RWPE2 (cell line): Measurements from ENCODE around the gene SLC22A15.

Experiments
- ATAC-seq: fragments of 200-7000 bp; cut with Tn5 transposase; 3 replicates; pipeline ENCODE4 v1.9.1; 2021; ENCODE audit warnings: low read depth
- DNase-seq: peaks from one replicate; pipeline ENCODE4 v3.0.0-alpha.2; 2020; ENCODE audit warnings: low spot score
- H3K27ac ChIP-seq: fragments of 450-650 bp; 2 replicates; pipeline ENCODE4 v1.5.1; 2017; ENCODE audit warnings: mild to moderate bottlenecking; ENCODE audit not compliant: poor library complexity, severe bottlenecking
- H3K27me3 ChIP-seq: fragments of 250-450 bp; sonication (Bioruptor Pico); 2 replicates; pipeline ENCODE4 v1.5.1; 2021; ENCODE audit warnings: mild to moderate bottlenecking, moderate library complexity; ENCODE audit not compliant: insufficient read depth, poor library complexity, severe bottlenecking
- H3K36me3 ChIP-seq: fragments of 250-450 bp; sonication (Bioruptor Pico); 2 replicates; pipeline ENCODE4 v1.5.1; 2020; ENCODE audit warnings: low read depth, mild to moderate bottlenecking, moderate library complexity
- H3K4me1 ChIP-seq: fragments of 250-450 bp; sonication (Bioruptor Pico); 2 replicates; pipeline ENCODE4 v1.5.1; 2021; ENCODE audit warnings: mild to moderate bottlenecking, moderate library complexity; ENCODE audit not compliant: insufficient read depth, poor library complexity, severe bottlenecking
- H3K4me3 ChIP-seq: fragments of 250-450 bp; sonication (Bioruptor Pico); 2 replicates; pipeline ENCODE4 v1.5.1; 2021; ENCODE audit warnings: mild to moderate bottlenecking, moderate library complexity; ENCODE audit not compliant: severe bottlenecking
- H3K9me3 ChIP-seq: fragments of 250-450 bp; sonication (Bioruptor Pico); 2 replicates; pipeline ENCODE4 v1.5.1; 2021; ENCODE audit warnings: mild to moderate bottlenecking, moderate library complexity; ENCODE audit not compliant: severe bottlenecking
- CTCF ChIP-seq: fragments of 450-650 bp; IDR thresholded peaks from one replicate; pipeline ENCODE4 v1.5.1; 2017; ENCODE audit warnings: mild to moderate bottlenecking, moderate library complexity; ENCODE audit not compliant: poor library complexity, severe bottlenecking

SLC22A15 gene

GRCh38 chr1:115976062-115976920, at the start of gene SLC22A15:
Gene SLC22A15, plus strand, starts transcription at chr1:115976513. Its CDS starts 115 bp downstream, at chr1:115976628.
- Histone ChIP-seq H3K36me3 (peaks cover 12% of the 10 kb centered on the region; the same call in 1 of the 2 replicates), H3K27ac (peak within 1 kb of the TSS; percentile 95), H3K4me3 (peak within 1 kb of the TSS; percentile 65), H3K27me3 (no peaks in the 10 kb centered on the region), H3K9me3 (no peaks in the 10 kb centered on the region), H3K4me1 (peaks cover 32% of the 10 kb centered on the region)
- ATAC-seq: peak; percentile 48
- DNase-seq: peak; percentile 64
- no peak for TF ChIP-seq CTCF

GRCh38 chr1:115927971-115928370, 48.3 kb upstream of the SLC22A15 start:
- no peaks in the 10 kb centered on the region for H3K9me3 ChIP-seq
- no peak overlapping the region for H3K4me3 ChIP-seq
- no peaks in the 10 kb centered on the region for H3K36me3 ChIP-seq
- no peaks in the 10 kb centered on the region for H3K27me3 ChIP-seq
- no peak for DNase-seq
- H3K27ac ChIP-seq: no peak overlapping the region
- H3K4me1 ChIP-seq: peaks cover 21% of the 10 kb centered on the region
- no peak for ATAC-seq
- TF ChIP-seq CTCF: no peak

- no peak for TF ChIP-seq CTCF
- Histone ChIP-seq H3K27me3 (no peaks in the 10 kb centered on the region), H3K4me3 (no peak overlapping the region), H3K36me3 (no peaks in the 10 kb centered on the region), H3K27ac (no peak overlapping the region), H3K9me3 (no peaks in the 10 kb centered on the region), H3K4me1 (peaks cover 10% of the 10 kb centered on the region)
- DNase-seq (no peak), ATAC-seq (peak; percentile 59)
Observed at GRCh38 chr1:115929881-115930280, 46.4 kb upstream of the SLC22A15 start.

GRCh38 chr1:115933625-115934024, 42.7 kb upstream of the SLC22A15 start:
- H3K27me3 ChIP-seq: no peaks in the 10 kb centered on the region
- peaks cover 8% of the 10 kb centered on the region for H3K4me1 ChIP-seq
- DNase-seq: no peak
- TF ChIP-seq CTCF: no peak
- ATAC-seq: no peak
- H3K4me3 ChIP-seq: no peak overlapping the region
- no peaks in the 10 kb centered on the region for H3K36me3 ChIP-seq
- no peak overlapping the region for H3K27ac ChIP-seq
- no peaks in the 10 kb centered on the region for H3K9me3 ChIP-seq

- H3K27me3 ChIP-seq: no peaks in the 10 kb centered on the region
- H3K27ac ChIP-seq: no peak overlapping the region
- H3K4me3 ChIP-seq: no peak overlapping the region
- ATAC-seq (no peak), DNase-seq (no peak)
- H3K4me1 ChIP-seq: no peaks in the 10 kb centered on the region
- TF ChIP-seq CTCF: no peak
- no peaks in the 10 kb centered on the region for H3K9me3 ChIP-seq
- no peaks in the 10 kb centered on the region for H3K36me3 ChIP-seq
Observed at GRCh38 chr1:115939455-115939854, 36.9 kb upstream of the SLC22A15 start.
